RCC 7860 (cell line): ENCODE data around the gene VDR.

Source experiments
- DNase-seq: peaks from one replicate; pipeline ENCODE4 v3.0.0-alpha.2; 2015; ENCODE audit warnings: low spot score
- FAIRE-seq: peaks from 2 replicates; lab custom pipeline; 2012; peaks lifted over from hg19 to GRCh38; lab: Jason Lieb, UNC

Gene VDR

DNA sequence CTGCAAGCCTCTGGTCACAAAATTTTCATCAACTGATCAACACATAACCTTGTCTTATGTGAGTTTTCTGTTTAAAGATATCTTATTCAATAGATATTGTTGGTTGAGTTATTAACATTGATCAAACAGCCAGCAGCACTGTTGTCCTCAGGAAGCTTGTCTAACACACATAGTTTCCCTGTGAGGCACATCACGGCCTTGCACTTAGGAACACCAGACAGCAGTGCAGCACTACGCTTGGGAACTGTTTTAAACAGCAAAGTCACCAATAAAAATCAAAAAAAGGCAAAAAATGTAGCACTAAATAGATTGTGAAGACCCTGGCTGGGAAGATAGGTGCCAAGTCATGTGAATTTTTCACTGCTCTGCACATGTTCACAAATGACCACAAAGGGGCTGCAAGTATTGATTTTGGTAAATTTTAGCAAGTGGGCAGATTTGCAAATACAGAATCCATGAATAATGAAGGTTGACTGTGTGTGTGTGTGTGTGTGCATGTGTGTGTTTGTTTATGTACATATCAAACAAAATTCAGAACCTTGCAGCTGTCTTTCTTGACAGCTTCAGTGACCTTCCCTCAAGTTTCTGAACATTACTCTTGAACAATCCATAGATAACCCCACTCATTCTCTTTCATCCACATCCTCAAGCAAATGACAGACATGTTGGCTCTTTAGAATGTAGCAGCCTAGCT is 28.9 kb downstream of the VDR start:
- no peak for DNase-seq
- FAIRE-seq = no peak

DNA sequence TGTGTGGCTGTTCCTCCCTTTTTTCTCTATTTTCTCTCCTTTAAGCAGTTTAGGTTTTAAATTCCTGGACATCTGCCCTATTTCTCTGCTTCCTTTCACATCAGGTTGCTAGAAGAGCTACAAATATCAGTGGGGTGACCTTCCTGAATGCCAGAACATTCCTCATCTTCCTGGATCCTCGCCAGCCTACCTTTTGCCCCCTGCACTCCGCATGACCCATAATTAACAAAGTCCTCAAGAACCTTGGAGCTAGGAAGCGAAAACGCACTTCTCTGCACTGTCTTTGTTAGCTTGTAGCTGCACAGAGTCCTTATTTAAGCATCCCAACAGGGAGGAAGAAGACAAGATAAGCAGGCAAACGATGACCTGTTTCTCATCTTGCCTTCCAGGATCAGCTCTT is 30.5 kb downstream of the VDR start:
- DNase-seq (no peak), FAIRE-seq (no peak)

DNA sequence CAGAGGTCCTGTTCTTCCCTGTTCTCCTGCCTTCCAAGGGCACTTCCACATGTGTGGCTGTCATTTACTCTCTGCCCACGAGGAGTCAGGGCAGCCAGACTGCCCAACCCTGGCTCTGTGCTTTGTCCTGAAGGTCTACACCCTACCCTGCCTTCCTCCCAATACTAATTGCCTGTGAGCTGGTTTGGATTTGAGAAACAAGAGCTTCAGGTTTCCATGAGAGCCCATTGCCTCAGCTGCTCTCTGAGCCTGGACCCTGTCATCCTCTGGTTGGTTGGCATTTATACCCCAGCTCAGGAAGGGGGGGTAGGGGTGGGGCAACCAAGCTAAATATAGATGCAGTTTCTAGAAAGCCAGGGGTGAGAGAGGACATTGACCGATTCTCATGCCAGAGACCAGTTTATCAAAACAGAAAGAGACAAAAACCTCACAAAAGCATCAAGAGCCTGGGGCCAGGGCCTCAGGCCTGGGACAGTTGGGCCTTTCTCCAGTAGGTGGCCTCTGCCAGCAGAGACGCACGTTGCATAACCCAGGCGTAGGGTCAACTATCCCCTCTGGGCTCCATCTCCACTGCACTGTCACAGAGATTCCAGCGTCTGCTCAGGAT is 34.5 kb downstream of the VDR start:
- no peak for DNase-seq
- no peak for FAIRE-seq

DNA sequence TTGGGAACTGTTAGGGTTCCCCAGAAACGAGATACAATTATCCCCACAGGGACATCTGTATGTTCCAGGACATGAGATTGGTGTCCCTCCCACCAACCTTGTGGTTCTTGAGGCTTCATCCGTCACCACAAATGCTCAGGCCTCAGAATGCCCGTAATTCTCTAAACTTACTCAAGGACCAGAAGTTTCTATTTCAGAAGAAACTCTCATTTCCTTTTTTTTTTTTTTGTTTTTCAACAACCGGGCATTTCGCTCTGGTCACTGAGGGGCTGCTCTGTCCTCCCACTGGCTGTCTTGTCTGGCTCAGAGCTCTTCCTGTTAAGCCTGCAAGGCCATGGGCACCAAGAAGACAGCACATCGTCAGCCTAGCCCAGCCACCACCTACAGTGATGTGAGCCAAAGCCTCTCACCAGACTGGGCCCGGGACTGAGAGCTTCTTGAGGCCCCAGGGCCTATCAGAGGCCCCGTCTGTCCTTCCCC is 36.2 kb downstream of the VDR start:
- no peak for FAIRE-seq
- no peak for DNase-seq

DNA sequence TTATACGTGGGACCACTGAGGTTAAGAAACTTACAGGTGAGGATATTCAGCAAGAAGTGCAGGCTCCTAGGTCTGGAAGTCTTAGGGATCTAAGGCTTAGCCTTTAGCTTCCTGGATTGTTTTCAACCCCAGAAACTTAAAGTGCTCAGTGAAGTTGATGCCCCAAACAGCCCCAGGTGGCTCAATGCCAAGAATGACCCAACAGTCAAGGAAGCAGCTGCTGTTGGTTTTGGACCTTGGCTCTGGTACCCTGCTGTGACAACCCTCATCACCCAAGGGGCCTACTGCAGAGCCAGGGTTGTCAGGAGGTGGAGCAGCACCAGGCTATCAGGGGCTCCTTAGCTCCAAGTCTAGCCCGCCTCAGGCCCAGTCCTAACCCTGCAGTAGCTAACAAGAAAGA is 36.8 kb downstream of the VDR start:
- no peak for FAIRE-seq

DNA sequence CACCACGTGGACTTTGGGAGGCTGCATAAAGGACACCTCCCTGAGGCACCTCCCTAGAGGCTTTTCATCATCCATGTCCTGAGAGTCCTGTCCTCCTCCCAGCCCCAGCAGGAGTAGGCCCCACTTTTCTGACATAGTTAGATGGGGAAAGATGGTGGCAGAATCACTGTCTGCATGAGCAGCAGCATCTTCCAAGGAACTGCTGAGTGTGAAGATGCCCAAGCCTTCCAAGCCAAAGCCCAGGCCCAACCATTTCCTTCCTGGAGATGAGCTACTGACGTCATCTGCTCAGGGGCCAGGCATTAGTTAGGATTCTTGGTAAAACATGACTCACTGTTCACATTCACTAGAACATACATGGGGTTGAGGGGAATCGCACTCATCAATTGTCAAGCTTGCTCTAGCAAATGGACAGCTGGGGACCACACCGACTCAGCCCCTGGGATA is 37.3 kb downstream of the VDR start:
- DNase-seq (peak; percentile 29), FAIRE-seq (no peak)

More for the DNA sequence above, 36.8 kb downstream of the VDR start:
- DNase-seq = no peak

DNA sequence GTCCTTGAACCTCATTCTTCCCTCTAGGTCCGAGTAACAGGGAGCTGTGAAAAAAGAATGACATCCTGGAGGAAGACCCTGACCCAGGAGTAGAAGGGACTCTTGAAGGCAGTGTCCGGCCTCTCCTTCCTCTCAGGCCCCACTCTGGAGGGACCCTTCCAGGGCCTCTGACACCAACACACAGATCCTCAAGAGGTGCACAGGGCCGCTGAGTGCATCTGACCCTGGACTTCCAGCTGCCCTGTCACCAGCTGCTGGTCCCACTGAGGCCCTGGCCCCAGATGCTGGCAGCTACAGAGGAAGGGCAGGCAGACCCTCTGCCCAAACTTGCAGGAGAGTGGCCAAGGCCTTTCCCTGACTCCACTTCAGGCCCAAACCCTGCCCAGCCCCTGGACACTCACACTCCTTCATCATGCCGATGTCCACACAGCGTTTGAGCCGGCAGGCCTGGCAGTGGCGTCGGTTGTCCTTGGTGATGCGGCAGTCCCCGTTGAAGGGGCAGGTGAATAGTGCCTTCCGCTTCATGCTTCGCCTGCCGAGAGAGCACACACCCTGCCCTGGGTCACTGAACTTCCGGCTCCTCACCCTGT is 40.1 kb downstream of the VDR start:
- no peak for FAIRE-seq

DNA sequence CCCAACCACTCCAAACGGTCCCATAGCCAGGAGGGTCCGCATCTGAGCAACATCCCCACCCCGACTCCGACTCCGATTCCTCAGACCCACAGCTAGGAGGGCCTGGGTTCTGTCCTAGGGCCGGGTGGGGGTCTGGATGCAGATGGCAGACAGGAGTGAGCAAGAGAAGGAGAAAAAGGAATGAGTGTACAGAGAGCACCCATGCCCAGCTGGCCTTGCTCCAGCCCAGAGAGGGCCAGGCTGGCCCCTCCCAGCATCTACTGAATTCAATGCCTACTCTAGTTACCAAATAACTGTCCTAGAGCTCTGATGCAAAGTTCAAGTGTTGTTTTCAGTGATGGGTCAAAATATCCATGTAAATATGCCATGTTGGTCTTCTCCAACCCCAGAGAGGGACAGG is 40.8 kb downstream of the VDR start:
- no peak for FAIRE-seq
- DNase-seq = no peak

More for the DNA sequence above, 40.1 kb downstream of the VDR start:
- no peak for DNase-seq

DNA sequence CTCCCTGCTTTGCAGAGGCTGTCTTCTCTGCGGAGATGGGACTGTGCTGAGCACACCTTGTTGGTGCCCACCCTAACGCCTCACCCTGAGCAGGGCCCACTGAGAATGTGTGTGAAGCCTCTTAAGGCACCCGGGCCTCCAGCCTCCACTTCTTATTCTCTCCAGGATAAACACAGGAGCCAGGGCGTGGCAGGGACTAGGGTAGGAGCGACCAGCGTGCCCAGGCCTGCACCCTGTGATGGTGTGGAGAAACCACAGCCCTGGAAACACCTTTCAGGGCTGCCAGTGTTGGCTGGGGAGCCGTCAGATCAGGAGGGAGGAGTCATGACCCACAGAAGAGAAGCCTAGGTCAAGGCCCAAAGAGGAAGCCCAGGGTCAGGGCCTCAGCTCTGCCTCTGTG is 41.3 kb downstream of the VDR start:
- FAIRE-seq = no peak
- no peak for DNase-seq

DNA sequence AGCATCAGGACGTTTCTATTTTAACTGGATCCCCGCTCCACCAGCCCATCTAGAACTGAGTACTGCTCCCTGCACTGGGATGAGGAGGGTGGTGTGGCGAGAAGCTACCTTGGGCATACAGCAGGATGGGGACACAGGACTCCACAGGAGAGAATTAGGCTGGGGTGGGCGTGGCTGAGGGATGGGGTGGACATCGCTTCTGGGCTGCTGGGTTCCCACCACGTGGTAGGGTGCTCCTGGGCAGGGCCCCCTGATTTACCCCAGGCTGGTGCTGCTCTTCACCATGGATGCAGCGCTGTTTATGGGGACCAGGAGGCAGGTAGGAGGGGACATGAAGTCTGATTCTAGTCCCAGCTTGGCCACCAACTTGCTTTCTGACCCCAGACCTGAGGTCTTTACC is 41.9 kb downstream of the VDR start:
- DNase-seq = no peak
- no peak for FAIRE-seq

DNA sequence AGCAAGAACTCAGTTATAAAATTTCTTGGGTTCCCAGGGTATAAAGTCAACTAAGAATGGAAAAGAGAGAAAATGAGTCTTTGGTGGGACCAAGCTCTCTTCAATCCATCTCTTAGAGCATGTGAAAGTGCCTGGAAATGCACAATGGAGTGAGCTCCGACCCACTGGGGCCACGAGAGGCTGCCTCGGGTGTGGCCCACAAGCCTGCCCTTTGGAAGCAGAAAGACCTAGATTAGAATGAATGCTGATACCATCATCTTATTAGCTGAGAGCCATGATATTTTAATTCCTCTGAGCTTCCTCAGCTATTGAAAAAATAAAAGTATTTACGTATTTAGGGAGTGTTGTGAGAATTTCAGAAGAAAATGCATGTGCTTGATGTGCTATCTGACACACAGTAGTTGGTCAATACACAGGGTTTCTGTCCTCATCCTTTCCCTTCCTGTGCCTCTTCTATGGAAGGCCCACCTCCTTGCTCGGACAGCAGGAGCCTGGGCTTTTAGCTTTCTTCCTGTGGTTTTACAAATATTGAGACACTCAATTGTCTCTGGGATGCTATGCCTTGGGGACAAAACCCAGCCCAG is 42.5 kb downstream of the VDR start:
- DNase-seq (no peak), FAIRE-seq (no peak)

DNA sequence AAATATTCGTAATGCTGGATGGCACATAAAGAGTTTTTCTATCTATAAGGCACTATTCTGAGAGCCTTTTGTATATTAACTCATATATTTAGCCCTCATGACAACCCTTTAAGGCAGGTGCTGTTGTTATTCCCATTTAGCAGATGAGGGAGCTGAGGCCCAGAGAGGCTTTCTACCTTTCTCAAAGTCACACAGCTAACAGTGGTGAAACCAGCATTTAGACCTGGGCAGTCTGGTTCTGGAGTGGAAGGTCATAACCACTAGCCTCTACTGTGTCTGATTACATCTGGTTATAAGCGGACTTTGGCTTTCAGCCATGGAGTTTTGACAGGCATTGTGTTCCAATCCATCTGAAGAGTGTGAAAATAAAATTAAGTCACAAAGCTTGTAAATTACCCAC is 43.9 kb downstream of the VDR start:
- DNase-seq = no peak
- FAIRE-seq = no peak

DNA sequence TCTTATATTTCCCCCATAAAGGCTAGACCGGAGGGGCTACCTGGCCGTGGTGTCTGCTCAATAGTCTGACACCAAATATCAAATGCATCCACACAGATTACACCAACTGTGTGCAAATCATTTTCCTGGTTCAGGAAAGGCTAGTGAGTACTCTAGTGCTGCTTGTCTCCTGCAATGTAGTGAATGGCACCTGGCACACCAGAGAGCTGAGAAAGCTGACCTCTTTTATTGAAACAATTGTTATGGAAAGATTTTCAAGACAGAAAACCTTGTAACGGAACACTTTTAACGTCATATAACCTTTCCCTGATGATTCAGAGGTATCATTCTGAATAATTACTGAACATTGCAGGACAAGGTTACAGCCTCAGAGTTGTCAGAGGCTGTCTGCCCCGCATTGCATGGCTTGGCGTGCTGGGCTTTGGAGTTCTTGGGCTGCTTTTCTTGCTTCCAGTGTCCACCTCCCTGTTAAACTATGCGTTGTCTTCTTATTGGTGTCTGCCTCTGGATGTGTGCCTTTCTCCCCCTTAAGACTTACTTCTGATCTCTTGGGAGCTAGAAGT is 44.4 kb downstream of the VDR start:
- FAIRE-seq (no peak), DNase-seq (no peak)

DNA sequence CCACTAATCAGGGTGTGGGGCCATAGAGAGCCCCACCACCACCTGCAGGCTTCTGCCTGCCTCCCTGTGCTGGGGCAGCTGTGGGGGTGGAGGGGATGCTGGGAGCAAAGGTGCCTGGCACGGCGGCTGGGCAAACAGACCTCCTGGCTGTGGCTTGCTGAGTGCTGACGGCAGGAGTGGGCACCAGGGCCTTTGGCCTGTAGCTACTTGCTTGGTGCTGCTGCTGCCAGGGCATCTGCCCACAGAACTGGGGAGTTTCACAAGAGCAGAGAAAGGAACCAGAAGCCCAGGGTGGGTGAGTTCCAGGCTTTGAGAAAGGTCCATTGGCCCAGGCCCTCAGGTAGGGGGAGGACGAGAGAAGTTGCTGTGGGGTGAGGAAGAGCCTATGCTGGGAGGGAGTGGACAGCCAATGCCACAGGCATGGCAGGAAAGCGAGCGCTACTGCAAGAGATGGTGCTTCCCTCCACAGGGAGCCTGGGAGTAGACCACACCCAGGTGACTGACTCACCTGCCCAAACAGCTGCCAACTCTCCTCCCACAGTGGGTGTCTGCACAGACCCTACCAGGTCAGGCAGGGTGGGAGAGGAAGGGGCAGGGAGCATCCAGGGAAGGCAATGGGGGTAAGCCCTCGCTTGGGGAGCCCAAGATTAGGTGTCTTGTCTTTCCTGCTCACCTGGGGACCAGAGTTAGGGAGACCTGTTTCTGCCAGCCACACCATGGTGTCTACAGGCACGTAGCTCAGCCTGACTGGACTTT is 46.1 kb downstream of the VDR start:
- DNase-seq (no peak), FAIRE-seq (no peak)

DNA sequence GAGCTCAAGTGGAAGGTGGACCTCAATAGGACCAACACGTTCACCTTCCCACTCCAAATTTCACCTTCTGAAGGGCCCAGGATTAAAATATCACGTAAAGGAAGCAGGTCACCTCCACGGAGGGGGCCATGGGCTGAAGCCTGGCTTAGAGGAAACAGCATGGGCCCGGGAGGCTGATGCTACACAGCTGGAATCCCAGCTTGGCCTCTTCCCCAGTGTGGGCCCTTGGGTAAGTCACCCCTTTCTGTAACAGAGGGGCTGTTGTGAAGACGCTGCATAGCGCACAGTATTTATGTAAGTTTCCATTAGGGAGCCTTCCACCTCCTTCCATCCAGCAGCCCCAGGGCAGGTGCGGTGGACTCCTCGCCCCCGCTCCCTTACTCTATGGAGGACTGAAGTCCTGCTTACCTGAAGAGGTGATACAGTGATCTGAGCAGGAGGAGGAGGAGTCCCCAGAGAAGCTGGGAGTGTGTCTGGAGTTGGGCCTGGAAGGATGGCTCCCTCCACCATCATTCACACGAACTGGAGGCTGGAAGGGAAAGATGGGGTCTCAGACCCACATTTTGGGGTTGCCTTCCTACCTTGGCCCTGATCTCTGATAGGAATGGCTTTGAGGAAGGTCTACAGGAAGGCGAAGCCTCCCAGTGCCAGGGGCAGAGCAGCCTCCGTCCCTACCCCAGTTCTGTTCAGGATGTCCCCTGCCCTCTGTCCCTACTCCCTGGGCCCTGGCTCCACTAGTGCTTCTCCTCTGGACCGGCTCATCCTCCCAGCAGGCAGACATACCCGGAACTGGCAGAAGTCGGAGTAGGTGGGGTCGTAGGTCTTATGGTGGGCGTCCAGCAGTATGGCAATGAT is 47.8 kb downstream of the VDR start:
- DNase-seq (no peak), FAIRE-seq (no peak)

DNA sequence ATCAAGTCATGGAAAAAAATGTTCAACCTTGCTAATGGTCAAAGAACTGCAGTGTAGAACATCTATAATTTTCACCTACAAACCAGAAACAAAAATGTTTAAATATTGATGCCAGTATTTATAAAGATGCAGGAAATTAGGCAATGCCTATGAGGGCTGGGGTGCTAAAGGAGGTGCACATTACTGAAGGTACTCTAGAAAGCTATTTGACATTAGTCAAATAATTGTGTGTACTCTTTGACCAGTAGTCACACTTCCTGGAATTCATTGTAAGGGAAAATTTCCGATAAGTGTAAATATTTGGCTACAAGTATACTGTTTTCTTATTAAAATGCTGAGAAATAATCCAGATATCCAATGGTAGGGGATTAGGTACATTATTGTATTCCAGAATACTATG is 48.7 kb downstream of the VDR start:
- DNase-seq = no peak
- no peak for FAIRE-seq

DNA sequence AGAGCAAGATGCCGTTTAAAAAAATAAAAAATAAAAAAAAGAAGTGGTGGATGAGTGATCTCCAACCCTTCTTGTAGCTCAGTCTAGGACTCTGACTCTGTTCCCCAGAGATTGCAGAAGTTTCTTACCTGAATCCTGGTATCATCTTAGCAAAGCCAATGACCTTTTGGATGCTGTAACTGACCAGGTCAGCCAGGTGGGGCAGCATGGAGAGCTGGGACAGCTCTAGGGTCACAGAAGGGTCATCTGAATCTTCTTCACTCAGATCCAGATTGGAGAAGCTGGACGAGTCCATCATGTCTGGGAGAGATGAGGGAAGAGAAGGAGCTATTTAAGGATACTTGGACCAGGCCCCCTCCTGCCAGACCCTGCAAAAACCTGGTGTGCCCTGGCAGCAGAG is 49.3 kb downstream of the VDR start:
- DNase-seq = no peak
- FAIRE-seq = no peak

DNA sequence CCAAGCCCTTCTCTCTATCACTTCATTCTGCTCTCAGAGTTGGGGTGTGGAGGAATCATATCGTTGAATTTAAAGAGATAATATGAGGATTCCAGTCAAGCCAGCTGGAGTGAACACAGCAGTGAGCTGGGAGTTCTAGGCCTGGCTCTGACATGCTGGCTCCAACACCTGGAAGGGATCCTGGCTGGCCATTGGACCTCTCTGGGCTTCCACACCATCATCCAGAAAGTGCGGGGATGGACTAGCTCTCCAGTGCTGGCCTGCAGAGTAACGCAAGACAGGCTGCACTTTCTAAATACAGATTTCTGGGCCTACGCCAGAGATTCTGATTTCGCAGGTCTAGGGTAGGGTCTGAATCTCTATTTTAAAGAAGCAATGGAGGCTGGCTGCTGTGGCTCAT is 50.3 kb downstream of the VDR start:
- no peak for FAIRE-seq

DNA sequence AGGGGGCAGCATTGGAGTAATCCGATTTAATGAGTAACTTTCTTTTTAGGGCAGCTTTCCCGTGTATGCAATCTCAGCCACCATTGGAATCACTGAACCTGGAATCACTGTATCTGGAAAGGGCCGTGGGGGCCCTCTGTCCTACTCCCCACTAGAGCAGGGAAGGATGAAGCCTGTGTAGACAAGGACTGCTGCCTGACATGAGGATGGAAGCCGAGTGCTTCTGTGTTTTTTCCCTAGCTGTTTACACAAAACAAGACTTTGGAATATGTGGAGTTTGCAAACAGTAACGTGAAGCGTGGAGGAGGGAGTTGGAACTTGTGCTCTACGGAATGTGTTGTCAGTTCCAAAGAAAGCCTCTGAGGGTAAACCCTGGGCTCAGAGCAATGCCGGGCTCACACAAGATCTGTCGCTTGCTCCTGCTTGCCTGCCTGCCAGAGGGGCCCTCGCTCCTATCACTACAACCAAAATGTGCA is 52.7 kb downstream of the VDR start:
- FAIRE-seq (no peak), DNase-seq (no peak)

More for the DNA sequence above, 50.3 kb downstream of the VDR start:
- no peak for DNase-seq
